Measurements from ENCODE around the gene KIAA1614. TPM values are rescaled to one million over a fixed set of nuclear protein-coding genes. Genes with fewer than 3 reads are reported as not detected.
A peak's percentile ranks its signal among the peaks of the same experiment; 100 is the strongest.

Gene KIAA1614
- total RNA-seq, 1 donor, result 10.6 TPM

- TF ChIP-seq CTCF (IDR thresholded peaks at IDR 0.05; ENCODE audit: insufficient read depth, low read length), result no peak
- H3K4me3 ChIP-seq (ENCODE audit: low read depth, low read length), result no peak overlapping the region
- DNase-seq (ENCODE audit: low read depth), result peak; percentile 44
These were observed 14.1 kb upstream of the KIAA1614 start for GRCh38 chr1:180898441-180899219.

- H3K4me3 ChIP-seq (ENCODE audit: low read depth, low read length), result no peak overlapping the region
- no peak for DNase-seq (ENCODE audit: low read depth)
- no peak for TF ChIP-seq CTCF (IDR thresholded peaks at IDR 0.05; ENCODE audit: insufficient read depth, low read length)
These were observed 13.4 kb upstream of the KIAA1614 start for GRCh38 chr1:180899262-180899661.

GRCh38 chr1:180901076-180901990 lies 11.4 kb upstream of the KIAA1614 start:
- TF ChIP-seq CTCF (IDR thresholded peaks at IDR 0.05; ENCODE audit: insufficient read depth, low read length), result no peak
- DNase-seq (ENCODE audit: low read depth), result no peak

GRCh38 chr1:180902541-180902940 lies 10.2 kb upstream of the KIAA1614 start:
- H3K4me3 ChIP-seq (ENCODE audit: low read depth, low read length), result no peak overlapping the region
- DNase-seq (ENCODE audit: low read depth), result no peak
- TF ChIP-seq CTCF (IDR thresholded peaks at IDR 0.05; ENCODE audit: insufficient read depth, low read length), result no peak

More at GRCh38 chr1:180901076-180901990, 11.4 kb upstream of the KIAA1614 start:
- no peak overlapping the region for H3K4me3 ChIP-seq (ENCODE audit: low read depth, low read length)

- H3K4me3 ChIP-seq (ENCODE audit: low read depth, low read length), result no peak overlapping the region
- no peak for TF ChIP-seq CTCF (IDR thresholded peaks at IDR 0.05; ENCODE audit: insufficient read depth, low read length)
These were observed 6.8 kb upstream of the KIAA1614 start for GRCh38 chr1:180905927-180906326.

GRCh38 chr1:180906511-180906910 lies 6.2 kb upstream of the KIAA1614 start:
- H3K4me3 ChIP-seq (ENCODE audit: low read depth, low read length), result no peak overlapping the region
- no peak for DNase-seq (ENCODE audit: low read depth)
- TF ChIP-seq CTCF (IDR thresholded peaks at IDR 0.05; ENCODE audit: insufficient read depth, low read length), result no peak

More at GRCh38 chr1:180905927-180906326, 6.8 kb upstream of the KIAA1614 start:
- DNase-seq (ENCODE audit: low read depth), result no peak
